Measurements from ENCODE around the gene MRPL24. TPM values are rescaled to one million over a fixed set of nuclear protein-coding genes. Genes with fewer than 3 reads are reported as not detected.

The MRPL24 gene
- total and polyA plus RNA-seq, 9 of the 15 experiments (the other 6 are each of a cell fraction or from before 2014, with no cell fraction given), result 74.3 to 267 (median 113) TPM

- TF ChIP-seq MGA (IDR thresholded peaks at IDR 0.05) (no peak), BMI1 (IDR thresholded peaks at IDR 0.05; ENCODE audit: low read length) (no peak), HDAC8 (tag; IDR thresholded peaks at IDR 0.05) (0 out of 2 replicates have a peak, but pooled peaks have one; percentile 66), ZNF77 (CRISPR knock-in tag; IDR thresholded peaks at IDR 0.05) (no peak), ETV5 (CRISPR knock-in tag; IDR thresholded peaks at IDR 0.05; ENCODE audit: low read depth) (no peak), ZNF3 (CRISPR knock-in tag; IDR thresholded peaks at IDR 0.05) (no peak), ZNF586 (CRISPR knock-in tag; conservative IDR thresholded peaks at IDR 0.05) (no peak), PTRF (tag; IDR thresholded peaks at IDR 0.05) (peak; percentile 84), ZNF507 (tag; conservative IDR thresholded peaks at IDR 0.05) (no peak), KAT8 (IDR thresholded peaks at IDR 0.05; ENCODE audit: low read depth) (no peak), DIDO1 (tag; IDR thresholded peaks at IDR 0.05; ENCODE audit: low read depth) (0 out of 2 replicates have a peak, but pooled peaks have one; percentile 24), RBBP5 (IDR thresholded peaks at IDR 0.05; ENCODE audit: borderline replicate concordance, insufficient read depth, low read length, poor library complexity, severe bottlenecking) (peak; percentile 37), HOXB6 (CRISPR knock-in tag; IDR thresholded peaks at IDR 0.05; ENCODE audit: borderline replicate concordance) (no peak)
- TF ChIP-seq, protein P1, sequence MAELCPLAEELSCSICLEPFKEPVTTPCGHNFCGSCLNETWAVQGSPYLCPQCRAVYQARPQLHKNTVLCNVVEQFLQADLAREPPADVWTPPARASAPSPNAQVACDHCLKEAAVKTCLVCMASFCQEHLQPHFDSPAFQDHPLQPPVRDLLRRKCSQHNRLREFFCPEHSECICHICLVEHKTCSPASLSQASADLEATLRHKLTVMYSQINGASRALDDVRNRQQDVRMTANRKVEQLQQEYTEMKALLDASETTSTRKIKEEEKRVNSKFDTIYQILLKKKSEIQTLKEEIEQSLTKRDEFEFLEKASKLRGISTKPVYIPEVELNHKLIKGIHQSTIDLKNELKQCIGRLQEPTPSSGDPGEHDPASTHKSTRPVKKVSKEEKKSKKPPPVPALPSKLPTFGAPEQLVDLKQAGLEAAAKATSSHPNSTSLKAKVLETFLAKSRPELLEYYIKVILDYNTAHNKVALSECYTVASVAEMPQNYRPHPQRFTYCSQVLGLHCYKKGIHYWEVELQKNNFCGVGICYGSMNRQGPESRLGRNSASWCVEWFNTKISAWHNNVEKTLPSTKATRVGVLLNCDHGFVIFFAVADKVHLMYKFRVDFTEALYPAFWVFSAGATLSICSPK (IDR thresholded peaks at IDR 0.05; ENCODE audit: borderline replicate concordance), result no peak
- TF ChIP-seq, protein P2, sequence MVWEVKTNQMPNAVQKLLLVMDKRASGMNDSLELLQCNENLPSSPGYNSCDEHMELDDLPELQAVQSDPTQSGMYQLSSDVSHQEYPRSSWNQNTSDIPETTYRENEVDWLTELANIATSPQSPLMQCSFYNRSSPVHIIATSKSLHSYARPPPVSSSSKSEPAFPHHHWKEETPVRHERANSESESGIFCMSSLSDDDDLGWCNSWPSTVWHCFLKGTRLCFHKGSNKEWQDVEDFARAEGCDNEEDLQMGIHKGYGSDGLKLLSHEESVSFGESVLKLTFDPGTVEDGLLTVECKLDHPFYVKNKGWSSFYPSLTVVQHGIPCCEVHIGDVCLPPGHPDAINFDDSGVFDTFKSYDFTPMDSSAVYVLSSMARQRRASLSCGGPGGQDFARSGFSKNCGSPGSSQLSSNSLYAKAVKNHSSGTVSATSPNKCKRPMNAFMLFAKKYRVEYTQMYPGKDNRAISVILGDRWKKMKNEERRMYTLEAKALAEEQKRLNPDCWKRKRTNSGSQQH (CRISPR knock-in tag; IDR thresholded peaks at IDR 0.05), result peak; percentile 74; the same call in 1 of the 2 replicates
Observed at GRCh38 chr1:156755527-156755950, 14.7 kb upstream of the MRPL24 start (continued).
